K562 (cell line): ENCODE results near the gene MAN1A1. TPM values are rescaled to one million over a fixed set of nuclear protein-coding genes. Genes with fewer than 3 reads are reported as not detected.

ENCODE experiments used
- CREB3 ChIP-seq: fragments of 450-650 bp; conservative IDR thresholded peaks from 2 replicates; pipeline ENCODE4 v1.6.1; 2016; ENCODE audit warnings: missing genetic modification characterization, low read depth, mild to moderate bottlenecking, missing compliant biosample characterization, moderate library complexity
- DIDO1 ChIP-seq: fragments of 450-650 bp; IDR thresholded peaks from 2 replicates; pipeline ENCODE4 v1.6.1; 2016; ENCODE audit warnings: low read depth, missing biosample characterization, missing genetic modification characterization
- DMBX1 ChIP-seq: fragments of 250-450 bp; sonication (Bioruptor Pico); IDR thresholded peaks from 2 replicates; pipeline ENCODE4 v1.8.0; 2022; ENCODE audit warnings: inconsistent platforms, mild to moderate bottlenecking, moderate library complexity, borderline replicate concordance
- HDAC1 ChIP-seq, 2 experiments: fragments of 450-650 bp; IDR thresholded peaks; 2 replicates each; pipeline ENCODE4 v1.6.1; 2016 to 2017; ENCODE audit warnings: inconsistent platforms in 1 of 2, mild to moderate bottlenecking in 1 of 2, moderate library complexity in 1 of 2
- HDAC8 ChIP-seq: fragments of 450-650 bp; IDR thresholded peaks from 2 replicates; pipeline ENCODE4 v1.6.1; 2016; ENCODE audit warnings: mild to moderate bottlenecking, missing genetic modification characterization, moderate library complexity, missing compliant biosample characterization
- HDGF ChIP-seq: fragments of 450-650 bp; IDR thresholded peaks from 2 replicates; pipeline ENCODE4 v1.6.1; 2016
- KDM4B ChIP-seq, 2 experiments: fragments of 450-650 bp in 1 of 2; sonication (generic) in 1 of 2; IDR thresholded peaks; 2 replicates each; pipeline ENCODE4 v1.6.1; 2016 to 2017; ENCODE audit warnings: borderline replicate concordance in 2 of 2, antibody characterized with exemption in 1 of 2, low read depth in 1 of 2, mild to moderate bottlenecking in 1 of 2
- L3MBTL2 ChIP-seq: fragments of 450-650 bp; IDR thresholded peaks from 2 replicates; pipeline ENCODE4 v1.6.1; 2016; ENCODE audit warnings: mild to moderate bottlenecking, moderate library complexity
- LCOR ChIP-seq: sonication (generic); formaldehyde crosslinking; IDR thresholded peaks from 2 replicates; pipeline ENCODE4 v1.8.0; 2022; ENCODE audit warnings: mild to moderate bottlenecking, missing genetic modification reagents
- MED1 ChIP-seq: sonication (generic); formaldehyde crosslinking; IDR thresholded peaks from 2 replicates; pipeline ENCODE4 v1.8.1; 2023; ENCODE audit warnings: missing genetic modification reagents, borderline replicate concordance
- NR2C1 ChIP-seq, 2 experiments: fragments of 450-650 bp; IDR thresholded peaks; 2 replicates each; pipeline ENCODE4 v1.6.1; 2017; ENCODE audit warnings: mild to moderate bottlenecking in 2 of 2, antibody characterized with exemption in 1 of 2, inconsistent platforms in 1 of 2, missing compliant biosample characterization in 1 of 2, missing genetic modification characterization in 1 of 2
- PHF8 ChIP-seq: fragments of 200-600 bp; sonication (generic); IDR thresholded peaks from 2 replicates; pipeline ENCODE4 v1.6.1; 2012; ENCODE audit warnings: mixed run types, mild to moderate bottlenecking, inconsistent platforms, low read length, moderate library complexity, borderline replicate concordance
- ZC3H8 ChIP-seq: fragments of 450-650 bp; IDR thresholded peaks from 2 replicates; pipeline ENCODE4 v1.6.1; 2017
- ZNF175 ChIP-seq: fragments of 200-800 bp; sonication (Bioruptor generic); IDR thresholded peaks from 2 replicates; pipeline ENCODE4 v1.6.1; 2016; ENCODE audit warnings: low read depth, mild to moderate bottlenecking, missing genetic modification characterization, missing compliant biosample characterization
- ZNF384 ChIP-seq: IDR thresholded peaks from 2 replicates; pipeline ENCODE4 v1.6.1; 2012; ENCODE audit warnings: low read depth, low read length, improper control_type of control experiment
- ZNF41 ChIP-seq: fragments of 250-450 bp; sonication (Bioruptor Pico); conservative IDR thresholded peaks from 2 replicates; pipeline ENCODE4 v1.4.0; 2020; ENCODE audit warnings: mild to moderate bottlenecking
- ZNF444 ChIP-seq: fragments of 250-450 bp; sonication (Bioruptor Pico); IDR thresholded peaks from 2 replicates; pipeline ENCODE4 v1.4.0; 2020; ENCODE audit warnings: mild to moderate bottlenecking, moderate library complexity
- ZNF589 ChIP-seq: fragments of 200-800 bp; sonication (Bioruptor generic); IDR thresholded peaks from 2 replicates; pipeline ENCODE4 v1.6.1; 2016; ENCODE audit warnings: low read depth, missing genetic modification characterization, missing compliant biosample characterization
- polyA plus RNA-seq, 8 experiments: library from polyadenylated mRNA; depleted of rRNA in 4 of 8; stranded (reverse) in 5 of 8; unstranded in 3 of 8; fragments of >200 nt; fragmentation: Nextera tagmentation in 2 of 8; fragmentation: Illumina TruSeq in 1 of 8; extraction: Ambion mirVana in 2 of 8; extraction: Trizol in 1 of 8; gene quantifications; 2 replicates each; pipeline versions ENCODE4 v1.2.1 to v1.2.3, GENCODE V29; 2011 to 2014; ENCODE audit warnings: inconsistent platforms in 1 of 8, missing spikeins in 1 of 8
- total RNA-seq, 7 experiments: library from RNA; depleted of rRNA in 6 of 7; stranded (reverse); fragments of >200 nt in 6 of 7; fragmentation: Illumina TruSeq in 2 of 7; extraction: Trizol in 2 of 7; gene quantifications; 2 replicates each; pipeline versions ENCODE4 v1.2.1 to v1.2.3, GENCODE V29; 2011 to 2021; ENCODE audit warnings: low replicate concordance in 1 of 7
- TF ChIP-seq, protein P1 (sequence below), 3 experiments: fragments of 200-800 bp in 1 of 3; sonication (Bioruptor generic) in 1 of 3; sonication (generic) in 1 of 3; formaldehyde crosslinking in 1 of 3; IDR thresholded peaks; 2 replicates each; pipeline versions ENCODE4 v1.6.1 to v1.8.0; 2016 to 2022; ENCODE audit warnings: mild to moderate bottlenecking in 2 of 3, missing compliant biosample characterization in 2 of 3, missing genetic modification characterization in 2 of 3, missing genetic modification reagents in 1 of 3
- TF ChIP-seq, protein P2 (sequence below): fragments of 450-650 bp; IDR thresholded peaks from 2 replicates; pipeline ENCODE4 v1.6.1; 2017; ENCODE audit warnings: antibody characterized with exemption, mild to moderate bottlenecking

The MAN1A1 gene
- total and polyA plus RNA-seq, 9 of the 15 experiments (the other 6 are each of a cell fraction or from before 2014, with no cell fraction given): 24.5 to 78.4 (median 59.7) TPM

GRCh38 chr6:119313937-119314884 lies 35.4 kb downstream of the MAN1A1 start (continued):
- 0 out of 2 replicates have a peak, but pooled peaks have one; percentile 6 for TF ChIP-seq DMBX1
- no peak for TF ChIP-seq ZC3H8
- no peak for TF ChIP-seq MED1 (CRISPR knock-in tag)
- no peak for TF ChIP-seq ZNF41
- no peak for TF ChIP-seq KDM4B (IDR thresholded peaks at IDR 0.05; ENCODE audit: borderline replicate concordance in 2 of 2, low read depth in 1 of 2)
- no peak for TF ChIP-seq PHF8
- TF ChIP-seq LCOR (CRISPR knock-in tag): no peak
- no peak for TF ChIP-seq NR2C1 (IDR thresholded peaks at IDR 0.05)
- peak; percentile 20; the same call in 1 of the 2 replicates for TF ChIP-seq NR2C1 (tag; IDR thresholded peaks at IDR 0.05)
- TF ChIP-seq, protein P1, sequence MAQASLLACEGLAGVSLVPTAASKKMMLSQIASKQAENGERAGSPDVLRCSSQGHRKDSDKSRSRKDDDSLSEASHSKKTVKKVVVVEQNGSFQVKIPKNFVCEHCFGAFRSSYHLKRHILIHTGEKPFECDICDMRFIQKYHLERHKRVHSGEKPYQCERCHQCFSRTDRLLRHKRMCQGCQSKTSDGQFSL (CRISPR knock-in tag; IDR thresholded peaks at IDR 0.05): no peak
- TF ChIP-seq, protein P1 (tag; IDR thresholded peaks at IDR 0.05): 0 out of 4 replicates have a peak, but pooled peaks of 1 of the 2 experiments have one; percentile 58
- TF ChIP-seq HDAC8 (tag): 0 out of 2 replicates have a peak, but pooled peaks have one; percentile 27
- no peak for TF ChIP-seq L3MBTL2
- no peak for TF ChIP-seq ZNF444
- TF ChIP-seq DIDO1 (tag): no peak
- 0 out of 4 replicates have a peak, but pooled peaks of 1 of the 2 experiments have one; percentile 9 for TF ChIP-seq HDAC1 (IDR thresholded peaks at IDR 0.05)
- TF ChIP-seq ZNF175 (CRISPR knock-in tag): 0 out of 2 replicates have a peak, but pooled peaks have one; percentile 17
- TF ChIP-seq, protein P2, sequence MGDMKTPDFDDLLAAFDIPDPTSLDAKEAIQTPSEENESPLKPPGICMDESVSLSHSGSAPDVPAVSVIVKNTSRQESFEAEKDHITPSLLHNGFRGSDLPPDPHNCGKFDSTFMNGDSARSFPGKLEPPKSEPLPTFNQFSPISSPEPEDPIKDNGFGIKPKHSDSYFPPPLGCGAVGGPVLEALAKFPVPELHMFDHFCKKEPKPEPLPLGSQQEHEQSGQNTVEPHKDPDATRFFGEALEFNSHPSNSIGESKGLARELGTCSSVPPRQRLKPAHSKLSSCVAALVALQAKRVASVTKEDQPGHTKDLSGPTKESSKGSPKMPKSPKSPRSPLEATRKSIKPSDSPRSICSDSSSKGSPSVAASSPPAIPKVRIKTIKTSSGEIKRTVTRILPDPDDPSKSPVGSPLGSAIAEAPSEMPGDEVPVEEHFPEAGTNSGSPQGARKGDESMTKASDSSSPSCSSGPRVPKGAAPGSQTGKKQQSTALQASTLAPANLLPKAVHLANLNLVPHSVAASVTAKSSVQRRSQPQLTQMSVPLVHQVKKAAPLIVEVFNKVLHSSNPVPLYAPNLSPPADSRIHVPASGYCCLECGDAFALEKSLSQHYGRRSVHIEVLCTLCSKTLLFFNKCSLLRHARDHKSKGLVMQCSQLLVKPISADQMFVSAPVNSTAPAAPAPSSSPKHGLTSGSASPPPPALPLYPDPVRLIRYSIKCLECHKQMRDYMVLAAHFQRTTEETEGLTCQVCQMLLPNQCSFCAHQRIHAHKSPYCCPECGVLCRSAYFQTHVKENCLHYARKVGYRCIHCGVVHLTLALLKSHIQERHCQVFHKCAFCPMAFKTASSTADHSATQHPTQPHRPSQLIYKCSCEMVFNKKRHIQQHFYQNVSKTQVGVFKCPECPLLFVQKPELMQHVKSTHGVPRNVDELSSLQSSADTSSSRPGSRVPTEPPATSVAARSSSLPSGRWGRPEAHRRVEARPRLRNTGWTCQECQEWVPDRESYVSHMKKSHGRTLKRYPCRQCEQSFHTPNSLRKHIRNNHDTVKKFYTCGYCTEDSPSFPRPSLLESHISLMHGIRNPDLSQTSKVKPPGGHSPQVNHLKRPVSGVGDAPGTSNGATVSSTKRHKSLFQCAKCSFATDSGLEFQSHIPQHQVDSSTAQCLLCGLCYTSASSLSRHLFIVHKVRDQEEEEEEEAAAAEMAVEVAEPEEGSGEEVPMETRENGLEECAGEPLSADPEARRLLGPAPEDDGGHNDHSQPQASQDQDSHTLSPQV: peak; percentile 76
- TF ChIP-seq CREB3: peak; percentile 62; the same call in 1 of the 2 replicates
- TF ChIP-seq ZNF384: peak; percentile 39; the same call in 1 of the 2 replicates
- peak; percentile 84; the same call in 1 of the 2 replicates for TF ChIP-seq HDGF
- 0 out of 2 replicates have a peak, but pooled peaks have one; percentile 32 for TF ChIP-seq ZNF589 (CRISPR knock-in tag)
